ENCODE measurements around the gene MXD4.
"Not testable (repeated sequence)": the region's sequence is repeated elsewhere in the genome, so short reads cannot be mapped to it uniquely, and the experiment has no call there.

Gene MXD4

DNA sequence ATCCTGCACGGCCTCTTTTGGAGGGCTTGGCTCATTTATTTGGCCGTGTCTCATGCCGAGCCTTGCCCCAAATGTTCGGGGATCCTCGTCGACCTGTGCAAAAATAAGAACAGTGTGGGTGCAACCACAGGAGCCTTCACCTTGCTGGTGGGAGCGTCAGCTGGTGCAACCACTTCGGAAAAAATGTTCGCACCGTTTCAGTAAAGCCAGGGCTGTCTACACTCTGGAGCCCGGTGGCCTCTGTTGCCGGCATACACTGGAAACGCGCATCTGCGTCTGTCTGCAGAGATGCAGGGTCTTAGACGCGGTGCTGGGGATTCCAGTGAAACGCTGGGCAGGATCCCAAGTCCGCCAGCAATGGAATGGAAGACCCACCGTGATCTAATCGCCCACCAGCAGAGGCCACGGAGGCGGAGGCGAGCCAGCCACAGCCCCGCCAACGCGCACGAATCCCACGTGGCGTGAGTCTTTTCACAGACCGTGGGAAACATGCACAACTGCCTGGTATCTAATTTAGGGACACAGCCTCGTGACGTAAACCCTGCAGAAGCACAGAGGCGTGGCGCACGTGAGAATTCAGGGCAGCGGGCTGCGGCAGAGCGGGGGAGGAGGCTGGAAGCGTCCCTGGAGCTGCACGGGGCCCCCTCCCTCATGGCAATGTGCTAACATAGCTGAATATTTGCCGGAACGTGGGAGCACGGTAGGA is 13.8 kb upstream of the MXD4 start:
- peak in 1 of 51 donors; percentile 36 for DNase-seq

DNA sequence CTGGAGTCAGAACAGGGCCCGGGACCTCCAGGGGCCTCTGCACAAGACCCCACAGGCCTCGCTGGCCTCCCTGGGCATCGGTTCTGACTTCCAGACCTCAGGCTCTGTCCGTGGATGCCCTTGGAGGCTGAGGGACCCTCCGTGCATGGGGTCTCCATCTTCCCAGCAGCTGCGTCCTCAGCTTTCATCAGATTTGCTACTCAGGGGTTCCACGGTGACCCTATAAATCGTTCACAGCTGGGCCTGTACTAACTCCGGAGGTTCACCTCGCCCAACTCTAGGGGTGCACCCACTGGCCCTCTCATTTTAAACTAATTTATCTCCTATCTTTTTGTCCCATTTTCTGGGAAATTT is 13.1 kb upstream of the MXD4 start:
- not testable (repeated sequence) for DNase-seq

DNA sequence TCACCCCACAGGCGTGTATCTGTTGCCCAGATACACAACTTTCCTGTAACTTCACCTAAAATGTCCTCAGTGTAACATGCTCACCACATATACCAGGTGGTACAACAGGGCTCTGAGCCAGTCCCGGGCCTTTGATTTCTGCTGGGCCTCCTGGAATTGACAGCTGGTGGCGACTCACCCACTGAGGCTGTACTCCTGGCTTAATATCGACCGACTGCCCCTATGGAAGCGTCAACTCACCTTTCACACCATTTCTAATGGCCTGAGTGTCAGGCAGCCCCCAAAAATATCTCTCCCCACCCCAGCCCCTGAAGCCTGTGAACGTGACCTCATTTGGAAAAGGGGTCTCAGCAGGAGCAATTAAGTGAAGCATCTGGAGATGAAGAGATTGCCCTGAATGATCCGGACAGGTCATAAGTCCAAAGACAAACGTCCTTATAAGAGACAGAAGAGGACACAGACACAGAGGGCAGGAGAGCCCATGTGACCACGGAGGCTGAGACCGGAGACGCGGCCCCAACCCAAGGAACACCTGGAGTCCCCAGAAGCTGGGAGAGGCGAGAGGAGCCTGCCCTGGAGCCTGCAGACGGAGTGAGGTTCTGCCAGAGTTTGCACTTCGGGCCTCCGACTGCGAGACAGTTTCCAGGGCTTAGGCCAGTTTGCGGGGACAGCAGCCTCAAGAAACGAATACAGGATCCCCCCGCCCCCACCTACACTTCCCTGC is 12.6 kb upstream of the MXD4 start:
- DNase-seq: no peak

DNA sequence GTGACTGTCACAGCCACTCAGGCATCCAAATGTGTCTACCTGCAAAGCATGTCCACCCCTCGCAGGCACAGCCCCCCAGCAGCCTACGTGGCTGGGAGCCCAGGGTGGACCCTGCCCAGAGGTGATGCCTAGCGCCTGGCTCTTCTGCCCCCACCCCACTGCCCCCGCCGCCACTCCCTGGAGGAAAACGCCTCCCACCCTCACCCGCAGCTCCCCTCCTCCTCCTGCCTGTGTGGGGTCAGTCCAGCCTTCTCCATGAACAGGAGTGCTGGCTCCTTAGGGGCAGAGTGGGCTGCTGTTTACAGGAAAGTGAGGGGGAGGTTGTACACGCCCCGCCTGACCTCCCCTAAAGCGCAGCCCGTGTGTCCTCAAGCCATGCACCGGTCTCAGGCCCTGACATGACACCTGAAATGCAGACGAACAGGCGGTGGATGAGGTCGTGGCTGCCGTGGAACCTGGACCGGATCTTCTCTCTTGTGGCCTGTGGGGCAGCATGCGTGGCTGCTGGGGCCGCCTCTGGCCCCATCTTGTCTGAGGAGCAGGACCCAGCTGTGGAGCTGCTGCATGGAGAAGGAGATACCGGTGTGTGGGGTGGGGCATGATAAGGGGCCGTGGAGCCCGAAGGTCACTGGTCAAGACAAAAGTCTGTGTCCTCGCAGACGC is 11.9 kb upstream of the MXD4 start:
- DNase-seq: no peak

DNA sequence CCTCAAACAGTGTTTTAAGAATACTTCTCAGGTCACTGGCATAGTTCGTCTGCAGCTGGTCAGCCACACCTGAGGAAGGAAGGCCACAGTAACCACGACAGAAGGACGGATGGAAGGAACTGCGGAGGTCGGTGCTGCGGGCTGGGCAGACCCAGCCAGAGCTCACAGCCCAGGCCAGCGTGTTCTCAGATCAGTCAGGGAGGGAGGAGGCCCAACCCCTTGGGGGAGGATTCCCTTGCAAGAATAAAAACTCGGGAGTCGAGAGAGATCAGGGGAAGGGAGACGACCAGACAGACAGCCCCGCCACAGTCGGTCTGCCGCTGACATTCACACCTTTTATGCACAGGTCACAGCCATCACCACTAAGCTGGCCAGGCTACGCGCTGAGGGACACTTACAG is 11.3 kb upstream of the MXD4 start:
- DNase-seq: no peak

DNA sequence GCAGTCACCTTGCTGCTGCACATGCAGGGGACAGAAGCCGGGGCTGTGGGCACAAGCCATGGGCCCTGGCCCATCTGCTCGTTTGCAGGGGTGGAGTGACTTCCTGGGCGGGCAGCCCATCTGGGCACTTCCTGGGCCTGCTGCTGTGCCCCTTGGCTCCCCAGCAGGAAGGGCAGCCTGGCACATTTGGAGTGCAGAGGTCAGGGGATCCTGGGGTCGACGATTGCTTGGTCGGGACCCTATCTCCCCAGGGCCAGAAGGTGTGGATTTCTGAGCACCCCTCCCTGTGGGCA is 10.9 kb upstream of the MXD4 start:
- no peak for DNase-seq

DNA sequence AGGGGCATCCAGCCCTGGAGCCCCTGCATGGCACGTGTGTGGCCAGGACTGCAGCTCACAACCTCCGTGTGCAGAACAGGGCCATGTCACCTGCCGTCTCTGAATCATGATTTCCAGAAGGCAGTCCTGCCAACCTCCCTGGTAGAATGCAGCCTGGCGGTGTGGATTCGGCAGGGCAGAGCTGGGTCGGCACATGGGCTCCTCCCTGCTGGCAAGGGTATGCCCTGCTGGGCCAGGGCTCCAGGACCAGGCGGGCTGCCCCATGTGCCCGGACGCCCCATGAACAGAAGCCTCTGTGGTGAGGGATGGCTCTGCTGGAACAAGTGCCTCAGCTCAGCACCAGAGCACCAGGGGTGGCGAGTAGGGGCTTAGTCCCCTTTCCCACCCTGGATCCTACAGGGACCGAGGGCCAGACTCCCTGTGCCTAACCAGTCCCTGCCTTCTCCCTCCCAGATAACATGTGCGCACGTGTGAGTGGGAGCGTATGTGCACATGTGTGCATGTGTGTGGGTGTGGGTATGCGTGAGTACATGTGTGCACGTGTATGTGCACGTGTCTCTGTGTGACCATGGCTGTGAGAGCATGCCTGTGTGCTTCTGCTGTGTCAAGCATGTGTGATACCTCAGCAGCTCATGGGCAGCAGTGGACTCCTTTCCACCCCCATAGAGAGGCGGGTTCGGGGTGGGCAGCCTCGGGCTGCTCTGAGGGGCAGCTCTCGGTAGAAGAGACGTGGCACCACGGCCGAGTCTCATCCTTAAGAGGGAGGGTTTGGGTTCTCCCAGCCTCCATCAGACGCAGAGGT is 10.3 kb upstream of the MXD4 start:
- DNase-seq: no peak

DNA sequence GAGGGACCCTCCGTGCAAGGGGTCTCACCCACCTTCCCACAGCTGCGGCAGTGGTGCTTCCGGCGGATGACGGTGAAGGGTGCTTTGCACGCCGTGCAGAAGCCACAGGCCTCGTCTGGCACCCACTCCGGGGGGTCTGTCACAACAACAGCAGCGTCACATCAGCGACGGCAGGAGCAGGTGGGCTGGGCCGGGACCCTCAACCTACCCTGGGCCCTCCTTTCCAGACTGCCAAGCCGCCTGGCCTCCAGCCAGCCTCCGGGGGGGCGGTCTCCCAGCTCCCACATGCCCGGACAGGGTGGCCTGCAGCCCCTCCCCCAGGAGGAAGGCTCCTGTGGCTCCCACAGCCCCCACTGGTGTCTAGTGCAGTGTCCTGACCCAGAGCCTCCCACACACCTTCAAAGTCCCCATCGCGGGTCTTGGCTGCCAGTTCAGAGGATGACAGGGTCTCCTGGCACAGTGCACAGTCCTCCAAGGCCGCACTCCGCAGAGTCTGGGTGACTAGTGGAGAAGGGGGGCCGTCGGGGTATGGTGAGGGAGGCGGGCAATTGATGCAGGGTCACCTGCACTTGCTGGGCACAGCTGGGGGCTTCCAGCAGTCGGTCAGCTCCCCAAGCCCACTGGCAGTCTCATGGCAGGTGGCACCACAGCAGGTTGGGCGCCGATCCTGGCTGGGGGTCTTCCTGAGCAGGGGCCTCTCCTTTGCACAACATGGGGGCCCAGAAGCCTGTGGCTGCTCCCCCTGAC is 9.5 kb upstream of the MXD4 start:
- no peak for DNase-seq

DNA sequence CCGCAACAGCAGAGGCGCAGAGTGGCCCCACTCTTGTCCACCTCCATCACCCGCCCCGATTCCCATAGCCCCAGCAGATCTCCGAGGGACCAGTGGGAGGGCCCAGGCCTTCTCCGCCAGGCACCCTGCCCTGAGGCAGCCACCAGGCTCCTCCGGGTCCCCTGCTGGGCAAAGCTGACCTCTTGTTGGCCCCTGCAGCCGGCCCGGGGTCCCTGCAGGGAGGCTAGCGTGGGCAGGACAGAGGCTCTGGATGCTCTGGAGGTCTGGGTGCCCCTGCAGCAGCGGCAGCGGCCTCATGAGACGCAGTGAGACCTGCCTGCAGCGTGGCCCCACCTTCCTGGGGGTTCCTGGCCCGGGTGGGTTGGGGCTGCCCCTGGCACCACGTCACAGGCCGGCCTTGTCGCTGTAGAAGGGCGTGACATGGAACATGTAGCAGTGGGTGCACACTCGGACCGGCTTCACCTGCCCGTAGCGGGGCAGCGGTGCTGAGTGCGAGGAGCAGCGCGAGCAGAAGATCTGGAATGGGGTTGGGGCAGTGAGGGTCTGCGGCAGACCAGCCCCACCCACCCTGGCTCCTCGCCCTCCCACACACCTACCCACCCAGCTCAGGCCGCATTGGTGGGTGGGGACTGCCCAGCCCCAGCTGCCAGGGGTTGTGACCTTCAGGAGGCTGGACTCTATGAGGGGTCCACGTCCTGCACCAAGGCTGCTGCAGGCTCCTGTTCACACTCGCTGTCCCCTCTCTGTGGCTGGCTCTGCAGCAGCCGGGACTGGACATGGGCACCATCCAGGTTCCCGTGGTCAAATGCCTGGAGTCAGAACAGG is 8.6 kb upstream of the MXD4 start:
- no peak for DNase-seq

DNA sequence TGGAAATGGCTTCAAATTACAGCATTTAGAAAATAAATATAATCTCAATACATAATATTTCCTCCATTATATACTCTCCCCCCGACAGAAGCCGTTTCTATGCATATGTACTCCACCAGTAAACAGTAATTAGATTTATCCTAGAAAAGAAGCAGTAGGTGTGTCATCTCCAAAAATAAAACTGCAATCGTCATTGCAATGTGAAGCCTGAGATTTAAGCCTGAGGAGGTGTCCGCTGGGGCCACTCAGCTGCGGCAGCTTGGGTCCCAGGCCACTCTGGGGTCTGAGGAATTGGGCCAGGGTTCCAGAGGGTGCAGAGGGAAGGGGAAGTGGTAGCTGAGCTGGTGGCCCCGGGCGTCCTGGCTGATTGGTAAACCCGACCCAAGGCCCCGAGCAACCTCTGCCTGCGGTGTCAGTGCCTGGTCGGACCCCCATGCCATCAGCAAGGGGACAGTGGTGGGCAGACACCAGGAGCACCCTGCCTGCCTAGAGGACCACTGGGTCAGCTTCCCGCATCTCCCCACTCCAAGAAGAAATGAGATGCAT is 7.8 kb upstream of the MXD4 start:
- no peak for DNase-seq

DNA sequence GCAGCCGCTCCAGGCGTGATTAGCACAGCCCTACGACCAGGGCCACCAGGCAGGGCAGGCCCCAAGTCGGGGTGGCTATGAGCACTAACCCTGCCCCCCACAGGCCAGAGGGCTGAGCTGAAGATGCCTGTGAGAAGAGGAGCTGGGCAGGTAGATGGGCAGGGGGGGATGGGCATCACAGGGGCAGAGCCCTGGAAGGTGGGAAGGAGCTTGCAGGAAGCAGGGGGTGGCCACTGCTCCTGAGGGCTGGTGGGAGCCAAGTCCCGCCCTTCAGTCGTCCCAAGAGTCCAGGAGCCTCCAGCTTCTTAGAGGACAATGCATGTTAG is 7.3 kb upstream of the MXD4 start:
- no peak for DNase-seq

DNA sequence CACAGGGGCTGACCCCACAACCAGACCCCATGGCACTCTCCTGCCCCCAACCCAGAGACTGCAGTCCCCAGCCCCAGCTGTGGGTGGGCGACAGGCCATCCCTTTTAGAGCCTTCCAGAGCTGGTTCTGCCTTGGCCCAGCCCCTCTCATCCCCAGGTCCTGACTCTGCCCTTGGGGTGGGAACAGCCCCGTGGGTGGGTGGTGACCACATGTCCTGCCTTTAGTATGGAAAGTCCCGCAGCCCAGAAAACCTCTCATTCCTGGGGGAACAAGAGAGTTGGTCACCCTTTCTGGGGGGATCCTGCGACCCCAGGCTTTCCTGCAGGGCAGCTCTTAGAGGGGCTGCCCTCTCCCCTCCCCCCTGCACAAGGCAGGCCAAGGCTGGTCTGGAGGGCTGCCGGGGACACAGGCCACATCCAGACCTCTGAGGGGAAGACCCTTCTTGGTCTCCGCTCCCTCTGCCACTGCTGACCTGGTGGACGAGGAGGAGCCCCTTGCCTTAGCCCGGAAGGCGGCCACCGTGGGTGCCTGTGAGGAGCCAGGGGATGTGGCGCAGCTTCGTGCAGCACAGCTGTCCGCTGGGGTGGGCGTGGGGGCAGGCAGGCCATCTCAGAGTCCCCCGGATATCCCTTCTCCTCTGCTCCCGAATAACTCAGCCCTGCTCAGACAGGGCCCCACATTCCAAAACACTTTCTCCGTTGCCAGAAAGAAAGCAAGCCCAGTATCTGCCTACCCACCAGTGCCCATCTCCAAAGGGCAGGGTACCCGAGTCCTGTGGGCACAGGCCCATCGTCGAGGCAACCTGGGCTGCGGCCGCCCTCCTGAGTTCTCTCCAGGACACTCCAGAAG is 6.7 kb upstream of the MXD4 start:
- DNase-seq: no peak

DNA sequence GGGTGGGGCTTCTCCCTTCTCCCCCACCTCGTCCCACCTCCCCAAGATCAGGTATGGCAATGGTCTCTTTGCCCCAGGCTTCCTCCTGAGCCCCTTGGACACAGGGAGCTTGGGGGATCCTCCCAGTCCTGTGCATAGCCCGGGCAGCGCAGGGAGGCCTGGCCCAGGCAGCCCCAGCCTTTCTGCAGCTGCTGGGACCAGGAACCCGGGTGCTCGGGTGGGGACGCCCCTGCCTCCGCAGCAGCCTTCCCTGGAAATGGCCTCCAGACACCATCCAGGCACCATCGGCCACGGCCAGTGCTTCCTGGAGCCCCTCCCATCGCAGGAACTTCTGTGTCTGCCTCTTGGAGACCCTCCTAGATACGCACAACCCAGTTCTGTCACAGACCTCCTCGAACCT is 5.9 kb upstream of the MXD4 start:
- DNase-seq: no peak

DNA sequence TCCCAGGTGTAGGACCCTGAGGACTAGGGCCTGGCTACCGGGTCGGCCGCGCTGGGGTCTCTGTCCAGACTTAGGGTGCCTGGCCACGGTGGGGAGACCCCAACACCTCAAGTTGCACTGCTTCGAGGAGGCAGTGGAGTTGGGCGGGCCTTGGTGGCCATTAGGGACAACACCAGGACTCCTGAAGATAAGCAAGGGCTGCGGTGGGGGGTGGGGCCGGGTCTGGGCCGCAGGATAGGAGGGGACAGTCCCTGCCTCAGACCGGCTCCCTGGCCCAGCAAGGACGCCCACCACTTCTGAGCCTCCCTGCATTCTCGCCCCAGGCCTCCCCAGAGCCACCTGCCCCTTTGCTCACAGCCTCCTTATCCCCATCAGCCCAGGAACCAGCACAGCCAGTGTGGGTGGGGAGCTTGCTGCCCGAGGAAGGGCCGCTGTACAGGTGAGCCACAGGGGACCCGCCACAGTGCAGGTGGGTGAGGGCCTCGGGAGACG is 5.5 kb upstream of the MXD4 start:
- DNase-seq: no peak

DNA sequence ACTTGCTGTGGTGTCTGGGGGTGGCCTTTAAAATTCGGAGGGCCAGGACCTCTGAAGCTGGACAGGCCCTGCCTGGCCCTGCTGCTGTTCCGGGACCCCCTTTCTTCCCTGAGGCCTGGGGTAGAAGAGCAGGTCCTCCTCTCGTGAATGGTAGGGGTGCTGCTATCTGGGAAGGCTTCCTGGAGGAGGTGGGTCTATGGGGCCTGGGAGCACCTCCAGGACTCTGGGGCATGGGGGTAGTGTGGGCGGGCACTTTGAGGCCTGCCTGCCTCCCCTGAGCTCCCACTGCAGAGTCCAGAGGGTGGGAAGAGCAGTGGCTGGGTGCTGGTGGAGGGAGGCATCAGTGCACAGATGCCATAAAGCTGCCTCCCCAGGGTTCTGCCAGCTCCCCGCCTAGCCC is 4.9 kb upstream of the MXD4 start:
- no peak for DNase-seq

DNA sequence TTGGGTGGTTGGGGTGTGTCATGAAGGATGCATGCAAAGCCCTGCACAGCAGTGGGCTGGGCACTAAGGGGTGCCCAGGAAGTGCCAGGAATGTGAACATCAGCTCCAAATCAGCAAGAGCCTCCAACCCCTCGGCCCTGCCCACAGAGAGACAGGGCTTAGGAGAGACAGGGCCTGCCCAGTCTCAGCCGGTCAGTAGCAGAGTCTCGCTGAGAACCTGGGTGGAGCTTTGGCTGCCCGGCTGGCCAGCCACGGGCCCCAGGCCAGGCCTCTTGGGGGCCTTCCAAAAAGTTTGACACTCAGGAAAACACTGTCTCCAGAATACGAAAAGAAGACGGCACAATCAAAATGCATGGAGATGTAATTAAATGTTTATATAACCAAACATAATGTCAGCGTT is 4.3 kb upstream of the MXD4 start:
- DNase-seq: peak in 28 of 51 donors; percentile 13 to 76 (median 50)

DNA sequence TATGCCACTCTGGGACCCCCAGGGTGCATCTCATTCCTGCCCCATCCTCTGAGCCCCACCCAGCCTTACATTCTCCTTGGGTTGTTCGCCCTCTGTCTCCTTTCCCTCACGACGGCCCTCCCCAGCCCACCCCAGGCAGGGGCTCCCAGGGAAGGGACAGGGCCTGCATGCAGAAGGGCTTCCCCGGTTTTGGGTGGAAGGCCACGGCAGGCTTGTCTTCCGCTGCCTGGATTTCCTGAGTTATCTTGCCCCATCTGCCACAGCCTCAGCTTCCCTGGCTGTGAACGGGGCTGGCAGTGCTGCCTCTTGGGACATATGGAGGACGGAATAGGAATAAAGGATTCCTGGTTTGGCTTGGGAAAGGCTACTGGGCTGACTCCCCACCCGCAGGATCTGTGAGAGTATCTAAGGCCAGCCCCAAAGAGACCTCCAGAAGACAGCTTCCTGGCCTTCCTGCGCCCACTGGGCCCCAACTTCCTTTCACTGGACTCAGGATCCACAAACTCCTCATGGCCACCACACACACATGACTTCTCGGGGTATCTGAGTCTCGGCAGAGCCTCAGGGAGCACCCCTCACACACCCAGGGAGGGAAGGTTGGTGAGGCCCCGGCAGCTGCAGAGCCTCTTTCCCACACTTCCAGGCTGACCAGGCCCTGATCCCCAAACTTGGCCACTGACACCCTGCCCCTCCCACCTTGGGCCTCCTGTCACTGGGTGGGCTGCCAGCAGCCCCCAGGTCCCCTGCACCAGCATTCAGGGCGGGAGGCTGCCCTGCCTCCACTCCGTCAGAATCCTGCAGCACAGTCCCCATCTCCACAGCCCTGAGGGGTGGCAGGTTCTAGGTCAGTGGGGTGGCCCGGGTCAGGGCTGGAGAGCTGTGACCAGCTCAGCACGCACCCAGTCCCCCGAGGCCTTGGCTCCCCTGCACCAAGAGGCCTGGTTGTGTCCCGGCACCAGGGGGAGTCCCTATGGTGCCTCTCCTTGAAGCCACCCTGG is 3.5 kb upstream of the MXD4 start:
- DNase-seq: no peak

DNA sequence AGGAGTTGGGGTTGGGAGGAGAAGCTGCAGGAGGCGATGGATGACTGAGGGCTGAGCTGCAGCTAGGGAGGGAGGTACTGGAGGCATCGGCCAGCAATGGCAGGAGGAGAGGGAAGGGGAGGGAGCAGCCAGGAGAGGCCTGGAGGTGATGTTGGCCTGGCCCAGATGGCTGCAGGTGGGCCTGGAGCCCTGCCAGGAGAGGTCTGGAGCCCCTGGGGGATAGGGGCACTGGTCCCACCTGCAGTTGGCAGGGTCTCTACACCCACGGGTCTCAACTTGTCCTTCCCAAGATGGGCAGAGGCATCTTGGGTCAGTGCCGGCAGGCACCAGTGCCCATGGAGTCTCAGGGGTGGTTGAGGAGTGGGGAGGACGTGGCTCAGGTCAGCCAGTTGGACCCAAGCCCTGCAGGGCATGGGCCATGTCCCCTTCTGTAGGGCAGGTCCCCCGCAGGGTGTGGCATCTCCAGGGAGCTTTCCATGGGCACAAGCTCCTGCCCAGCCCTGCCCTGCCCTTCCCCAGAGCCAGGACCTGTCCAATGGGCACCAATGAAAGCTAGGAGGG is 2.7 kb upstream of the MXD4 start:
- no peak for DNase-seq

All from hypothalamus (tissue), 51 donors.